K562 (cell line): ENCODE results near the gene LRP1B. TPM values are rescaled to one million over a fixed set of nuclear protein-coding genes. Genes with fewer than 3 reads are reported as not detected.

Experiments
- ATAC-seq: fragments of 200-7000 bp; cut with Tn5 transposase; 3 replicates; pipeline ENCODE4 v1.9.1; 2020; ENCODE audit warnings: moderate library complexity
- BruUV-seq: library from RNA; stranded (reverse); fragments of 400-500 nt; replicated peaks from 2 replicates; lab custom pipeline; 2021; lab: Mats Ljungman, UMichigan
- CTCF ChIA-PET: fragments of 300-600 bp; formaldehyde crosslinking; extraction: SDS; loops from one replicate; lab custom pipeline; 2021; ENCODE audit warnings: low intra/inter-chr PET ratio; lab: Yijun Ruan, JAX
- POLR2A ChIA-PET: fragments of 300-600, 350-650 bp; sonication (Branson Sonifier 250); formaldehyde crosslinking; extraction: SDS; loops from one replicate; lab custom pipeline; 2021; ENCODE audit warnings: antibody characterized with exemption, inconsistent platforms; lab: Yijun Ruan, JAX
- DNase-seq, 4 experiments: peaks; one replicate each; pipeline versions ENCODE4 v3.0.0 to v3.0.0-alpha.2; 2011 to 2018; ENCODE audit warnings: low spot score in 3 of 4, mixed read lengths in 3 of 4; ENCODE audit errors: extremely low read depth in 1 of 4
- FAIRE-seq: peaks from 2 replicates; lab custom pipeline; 2011; peaks lifted over from hg19 to GRCh38; lab: Jason Lieb, UNC
- H2AFZ ChIP-seq: 2 replicates; pipeline ENCODE4 v1.6.0; 2011; ENCODE audit warnings: low read depth, low read length, control low read depth, inconsistent platforms
- H3K27ac ChIP-seq: fragments of 200-600 bp; 3 replicates; pipeline ENCODE4 v1.8.0; 2011; ENCODE audit warnings: low read depth, mild to moderate bottlenecking, control low read depth, inconsistent platforms, low read length, moderate library complexity, mixed read lengths; ENCODE audit errors: extremely low read depth
- H3K27me3 ChIP-seq, 2 experiments: fragments of 300-600 bp in 1 of 2; 2 replicates in 1 of 2; 3 replicates in 1 of 2; pipeline versions ENCODE4 v1.6.0 to v1.8.0; 2011; ENCODE audit warnings: inconsistent platforms in 2 of 2, low read length in 2 of 2, mild to moderate bottlenecking in 1 of 2, mixed read lengths in 1 of 2, moderate library complexity in 1 of 2; ENCODE audit not compliant: control insufficient read depth in 2 of 2, insufficient read depth in 2 of 2
- H3K36me3 ChIP-seq: fragments of 300-600 bp; 3 replicates; pipeline ENCODE4 v1.8.0; 2011; ENCODE audit warnings: mild to moderate bottlenecking, low read length, inconsistent platforms; ENCODE audit not compliant: control insufficient read depth, insufficient read depth
- H3K4me1 ChIP-seq, 2 experiments: fragments of 200-600 bp in 1 of 2; replicated peaks in 1 of 2; 2 replicates in 1 of 2; 3 replicates in 1 of 2; pipeline versions ENCODE4 v1.5.1 to v1.8.0; 2011; ENCODE audit warnings: inconsistent platforms in 2 of 2, low read length in 2 of 2, mild to moderate bottlenecking in 1 of 2, mixed read lengths in 1 of 2, moderate library complexity in 1 of 2; ENCODE audit not compliant: control insufficient read depth in 2 of 2, insufficient read depth in 2 of 2
- H3K4me2 ChIP-seq: 2 replicates; pipeline ENCODE4 v1.6.1; 2011; ENCODE audit warnings: low read length, control low read depth, inconsistent platforms, mixed read lengths; ENCODE audit not compliant: insufficient read depth
- H3K4me3 ChIP-seq: fragments of 200-600 bp; sonication (generic), shearing (Covaris generic); 2 replicates; pipeline ENCODE4 v1.5.1; 2016; ENCODE audit warnings: control low read depth, inconsistent platforms
- H3K79me2 ChIP-seq: fragments of 200-600 bp; 3 replicates; pipeline ENCODE4 v1.8.0; 2011; ENCODE audit warnings: low read length, inconsistent platforms; ENCODE audit not compliant: control insufficient read depth, insufficient read depth
- H3K9ac ChIP-seq, 2 experiments: 2 replicates each; pipeline versions ENCODE4 v1.6.0 to v1.6.1; 2011; ENCODE audit warnings: low read depth in 2 of 2, low read length in 2 of 2, control low read depth in 1 of 2, inconsistent platforms in 1 of 2, mild to moderate bottlenecking in 1 of 2, mixed read lengths in 1 of 2; ENCODE audit not compliant: insufficient read depth in 1 of 2
- H3K9me1 ChIP-seq: one replicate; pipeline ENCODE4 v1.6.0; 2011; ENCODE audit warnings: inconsistent platforms, mild to moderate bottlenecking, low read length, moderate library complexity; ENCODE audit not compliant: control insufficient read depth, insufficient read depth
- H3K9me3 ChIP-seq: replicated peaks from 2 replicates; pipeline ENCODE4 v1.5.1; 2011; ENCODE audit warnings: low read depth, low read length, inconsistent platforms; ENCODE audit not compliant: control insufficient read depth, insufficient read depth
- H4K20me1 ChIP-seq: replicated peaks from 2 replicates; pipeline ENCODE4 v1.6.1; 2011; ENCODE audit warnings: low read length, inconsistent platforms, mixed read lengths; ENCODE audit not compliant: control insufficient read depth, insufficient read depth
- C11orf30 ChIP-seq: fragments of 450-650 bp; IDR thresholded peaks from 2 replicates; pipeline ENCODE4 v1.6.1; 2016; ENCODE audit warnings: low read depth, mild to moderate bottlenecking
- GTF3C2 ChIP-seq: IDR thresholded peaks from 3 replicates; pipeline ENCODE4 v1.6.1; 2011; ENCODE audit warnings: borderline replicate concordance, mild to moderate bottlenecking, moderate library complexity; ENCODE audit not compliant: insufficient read length; ENCODE audit errors: extremely low read depth
- MAFG ChIP-seq: fragments of 450-650 bp; conservative IDR thresholded peaks from 2 replicates; pipeline ENCODE4 v1.6.1; 2016; ENCODE audit warnings: missing genetic modification characterization, missing compliant biosample characterization
- MLLT1 ChIP-seq, 2 experiments: fragments of 450-650 bp; IDR thresholded peaks; 2 replicates each; pipeline ENCODE4 v1.6.1; 2016
- MTA1 ChIP-seq: fragments of 450-650 bp; IDR thresholded peaks from 2 replicates; pipeline ENCODE4 v1.6.1; 2017; ENCODE audit warnings: borderline replicate concordance
- NCOA1 ChIP-seq: fragments of 450-650 bp; IDR thresholded peaks from 2 replicates; pipeline ENCODE4 v1.6.1; 2016; ENCODE audit warnings: low read depth
- NCOA4 ChIP-seq: fragments of 450-650 bp; IDR thresholded peaks from 2 replicates; pipeline ENCODE4 v1.6.1; 2018; ENCODE audit warnings: mild to moderate bottlenecking; ENCODE audit not compliant: partially characterized antibody
- SMARCE1 ChIP-seq: fragments of 450-650 bp; IDR thresholded peaks from 2 replicates; pipeline ENCODE4 v1.7.1; 2016; ENCODE audit warnings: mild to moderate bottlenecking
- SNIP1 ChIP-seq: fragments of 450-650 bp; IDR thresholded peaks from 2 replicates; pipeline ENCODE4 v1.7.1; 2017; ENCODE audit warnings: low read depth, mild to moderate bottlenecking
- ZNF316 ChIP-seq: fragments of 450-650 bp; IDR thresholded peaks from 2 replicates; pipeline ENCODE4 v1.6.1; 2016
- ZNF655 ChIP-seq: fragments of 250-450 bp; sonication (Bioruptor Pico); IDR thresholded peaks from 2 replicates; pipeline ENCODE4 v1.5.0; 2021
- ZNF76 ChIP-seq: fragments of 250-450 bp; sonication (Bioruptor Pico); IDR thresholded peaks from 2 replicates; pipeline ENCODE4 v1.4.0; 2020; ENCODE audit warnings: mild to moderate bottlenecking, moderate library complexity, borderline replicate concordance
- in situ Hi-C: fragments of 300-500 bp; cut with MboI; formaldehyde crosslinking; loops from 4 replicates; pipeline ENCODE4 v1.15.0; 2018; ENCODE audit warnings: inconsistent platforms, mixed read lengths
- intact Hi-C: fragments of 100-400 bp; cut with micrococcal nuclease; formaldehyde crosslinking; loops from 2 replicates; pipeline ENCODE4 v1.14.2; 2022
- polyA plus RNA-seq, 8 experiments: library from polyadenylated mRNA; depleted of rRNA in 4 of 8; stranded (reverse) in 5 of 8; unstranded in 3 of 8; fragments of >200 nt; fragmentation: Nextera tagmentation in 2 of 8; fragmentation: Illumina TruSeq in 1 of 8; extraction: Ambion mirVana in 2 of 8; extraction: Trizol in 1 of 8; gene quantifications; 2 replicates each; pipeline versions ENCODE4 v1.2.1 to v1.2.3, GENCODE V29; 2011 to 2014; ENCODE audit warnings: inconsistent platforms in 1 of 8, missing spikeins in 1 of 8
- total RNA-seq, 7 experiments: library from RNA; depleted of rRNA in 6 of 7; stranded (reverse); fragments of >200 nt in 6 of 7; fragmentation: Illumina TruSeq in 2 of 7; extraction: Trizol in 2 of 7; gene quantifications; 2 replicates each; pipeline versions ENCODE4 v1.2.1 to v1.2.3, GENCODE V29; 2011 to 2021; ENCODE audit warnings: low replicate concordance in 1 of 7

Gene LRP1B
- total and polyA plus RNA-seq, 9 of the 15 experiments (the other 6 are each of a cell fraction or from before 2014, with no cell fraction given) = not detected

GRCh38 chr2:141311430-141311829 lies 819.4 kb downstream of the LRP1B start:
- Histone ChIP-seq H3K36me3 (no peaks in the 10 kb centered on the region), H3K4me1 (no peaks in the 10 kb centered on the region), H2AFZ (no peak overlapping the region), H3K79me2 (no peaks in the 10 kb centered on the region), H3K4me3 (no peak overlapping the region), H3K9ac (no peak overlapping the region), H3K9me3 (no peaks in the 10 kb centered on the region), H3K4me2 (no peak overlapping the region), H3K27me3 (no peaks in the 10 kb centered on the region), H3K27ac (no peak overlapping the region), H4K20me1 (no peaks in the 10 kb centered on the region)
- ATAC-seq (no peak), FAIRE-seq (no peak), DNase-seq (no peak)
- no TSS peak for BruUV-seq
- ChIA-PET CTCF (no interaction called here), POLR2A (no interaction called here)
- intact Hi-C loops (no loop called here), in situ Hi-C loops (no loop called here)
- TF ChIP-seq NCOA4 (no peak), MTA1 (no peak)
- TF ChIP-seq, all 486 proteins: peak for 0
- H3K9me1 ChIP-seq = no peaks in the 10 kb centered on the region

GRCh38 chr2:141306368-141306767 lies 824.4 kb downstream of the LRP1B start:
- Histone ChIP-seq H3K9me1 (no peaks in the 10 kb centered on the region), H3K4me3 (no peak overlapping the region), H2AFZ (no peak overlapping the region), H3K9ac (no peak overlapping the region), H4K20me1 (no peaks in the 10 kb centered on the region), H3K27ac (no peak overlapping the region), H3K9me3 (no peaks in the 10 kb centered on the region), H3K4me1 (no peaks in the 10 kb centered on the region), H3K27me3 (no peaks in the 10 kb centered on the region), H3K36me3 (no peaks in the 10 kb centered on the region), H3K4me2 (no peak overlapping the region), H3K79me2 (no peaks in the 10 kb centered on the region)
- no peak for DNase-seq
- CTCF ChIA-PET = no interaction called here
- intact Hi-C loops (no loop called here), in situ Hi-C loops (no loop called here)
- no TSS peak for BruUV-seq
- FAIRE-seq = no peak
- POLR2A ChIA-PET = interaction anchor here (0.6 kb wide), 1 partner anchor 38 kb away, joined by 3 read pairs; no protein-coding TSS in a partner anchor
- no peak for ATAC-seq
- TF ChIP-seq NCOA1 = no peak
- TF ChIP-seq ZNF655 (CRISPR knock-in tag) = no peak
- TF ChIP-seq ZNF316 = peak; percentile 73
- TF ChIP-seq MLLT1 (IDR thresholded peaks at IDR 0.05) = no peak
- peak; percentile 40; the same call in 1 of the 2 replicates for TF ChIP-seq C11orf30
- no peak for TF ChIP-seq SMARCE1
- no peak for TF ChIP-seq SNIP1
- TF ChIP-seq MAFG = peak; percentile 25; the same call in 1 of the 2 replicates
- TF ChIP-seq ZNF76 (CRISPR knock-in tag) = no peak
- no peak for TF ChIP-seq GTF3C2
